SK-N-MC (cell line): Measurements from ENCODE around the gene FAM210B.

Experiments used
- EZH2 ChIP-seq: fragments of 200-600 bp; sonication (generic); IDR thresholded peaks from one replicate; pipeline ENCODE4 v1.6.1; 2017; ENCODE audit warnings: antibody characterized with exemption
- POLR2AphosphoS5 ChIP-seq: IDR thresholded peaks from 2 replicates; pipeline ENCODE4 v1.6.1; 2012; ENCODE audit warnings: mild to moderate bottlenecking, low read depth, low read length, borderline replicate concordance

DNA sequence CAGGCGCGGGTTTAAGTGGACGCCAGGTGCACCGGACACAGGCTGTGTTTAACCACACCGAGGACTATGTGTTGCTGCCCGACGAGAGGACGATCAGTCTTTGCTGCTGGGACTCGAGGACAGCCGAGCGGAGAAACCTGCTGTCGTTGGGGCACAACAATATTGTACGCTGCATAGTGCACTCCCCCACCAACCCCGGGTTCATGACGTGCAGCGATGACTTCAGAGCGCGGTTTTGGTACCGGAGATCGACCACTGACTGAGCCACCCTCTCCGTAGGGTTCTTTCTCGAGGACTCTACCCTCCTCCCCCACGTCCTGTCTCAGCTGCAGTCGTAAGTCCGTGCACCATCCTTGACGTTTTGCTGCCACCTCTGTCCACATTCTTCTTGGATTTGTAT, 44.7 kb downstream of the FAM210B start:
- TF ChIP-seq POLR2AphosphoS5 (no peak), EZH2 (no peak)
